ENCODE results near the gene KIRREL3. TPM values are rescaled to one million over a fixed set of nuclear protein-coding genes. Genes with fewer than 3 reads are reported as not detected.

Gene KIRREL3
- total RNA-seq, 1 donor from 2014 or later: 0.38 TPM

GRCh38 chr11:126612671-126613070 lies 387.9 kb downstream of the KIRREL3 start:
- Mint-ChIP-seq H3K4me1 (ENCODE audit: unreplicated experiment) (no peaks in the 10 kb centered on the region), H3K27me3 (ENCODE audit: unreplicated experiment) (no peaks in the 10 kb centered on the region), H3K9me3 (ENCODE audit: unreplicated experiment) (no peaks in the 10 kb centered on the region), H3K27ac (ENCODE audit: unreplicated experiment) (no peak overlapping the region), H3K36me3 (ENCODE audit: low read depth, unreplicated experiment) (no peaks in the 10 kb centered on the region), H3K4me3 (ENCODE audit: unreplicated experiment) (no peak overlapping the region)
- DNase-seq (ENCODE audit: low spot score): no peak
- no peak for TF ChIP-seq CTCF (IDR thresholded peaks at IDR 0.05; ENCODE audit: unreplicated experiment)

- H3K4me3 Mint-ChIP-seq (ENCODE audit: unreplicated experiment): no peak overlapping the region
- H3K9me3 Mint-ChIP-seq (ENCODE audit: unreplicated experiment): no peaks in the 10 kb centered on the region
- H3K27ac Mint-ChIP-seq (ENCODE audit: unreplicated experiment): no peak overlapping the region
- H3K36me3 Mint-ChIP-seq (ENCODE audit: low read depth, unreplicated experiment): no peaks in the 10 kb centered on the region
- peaks cover 2% of the 10 kb centered on the region for H3K4me1 Mint-ChIP-seq (ENCODE audit: unreplicated experiment)
- H3K27me3 Mint-ChIP-seq (ENCODE audit: unreplicated experiment): no peaks in the 10 kb centered on the region
- TF ChIP-seq CTCF (IDR thresholded peaks at IDR 0.05; ENCODE audit: unreplicated experiment): no peak
- no peak for DNase-seq (ENCODE audit: low spot score)
These were observed 389.1 kb downstream of the KIRREL3 start for GRCh38 chr11:126611438-126611837.

- no peak for TF ChIP-seq CTCF (IDR thresholded peaks at IDR 0.05; ENCODE audit: unreplicated experiment)
- H3K36me3 Mint-ChIP-seq (ENCODE audit: low read depth, unreplicated experiment): no peaks in the 10 kb centered on the region
- H3K27me3 Mint-ChIP-seq (ENCODE audit: unreplicated experiment): peaks cover 7% of the 10 kb centered on the region
- H3K9me3 Mint-ChIP-seq (ENCODE audit: unreplicated experiment): no peaks in the 10 kb centered on the region
- no peak overlapping the region for H3K27ac Mint-ChIP-seq (ENCODE audit: unreplicated experiment)
- peaks cover 7% of the 10 kb centered on the region for H3K4me1 Mint-ChIP-seq (ENCODE audit: unreplicated experiment)
- no peak for DNase-seq (ENCODE audit: low spot score)
- H3K4me3 Mint-ChIP-seq (ENCODE audit: unreplicated experiment): no peak overlapping the region
These were observed 391.9 kb downstream of the KIRREL3 start for GRCh38 chr11:126608658-126609057.

- Mint-ChIP-seq H3K27me3 (ENCODE audit: unreplicated experiment) (peaks cover 7% of the 10 kb centered on the region), H3K4me1 (ENCODE audit: unreplicated experiment) (peaks cover 7% of the 10 kb centered on the region), H3K27ac (ENCODE audit: unreplicated experiment) (no peak overlapping the region)
These were observed 392.6 kb downstream of the KIRREL3 start for GRCh38 chr11:126607776-126608541.

More at GRCh38 chr11:126607776-126608541, 392.6 kb downstream of the KIRREL3 start:
- no peak for DNase-seq (ENCODE audit: low spot score)
- H3K36me3 Mint-ChIP-seq (ENCODE audit: low read depth, unreplicated experiment): no peaks in the 10 kb centered on the region
- TF ChIP-seq CTCF (IDR thresholded peaks at IDR 0.05; ENCODE audit: unreplicated experiment): no peak
- H3K9me3 Mint-ChIP-seq (ENCODE audit: unreplicated experiment): no peaks in the 10 kb centered on the region
- H3K4me3 Mint-ChIP-seq (ENCODE audit: unreplicated experiment): no peak overlapping the region
